ENCODE data around the gene MMP13.

DNA sequence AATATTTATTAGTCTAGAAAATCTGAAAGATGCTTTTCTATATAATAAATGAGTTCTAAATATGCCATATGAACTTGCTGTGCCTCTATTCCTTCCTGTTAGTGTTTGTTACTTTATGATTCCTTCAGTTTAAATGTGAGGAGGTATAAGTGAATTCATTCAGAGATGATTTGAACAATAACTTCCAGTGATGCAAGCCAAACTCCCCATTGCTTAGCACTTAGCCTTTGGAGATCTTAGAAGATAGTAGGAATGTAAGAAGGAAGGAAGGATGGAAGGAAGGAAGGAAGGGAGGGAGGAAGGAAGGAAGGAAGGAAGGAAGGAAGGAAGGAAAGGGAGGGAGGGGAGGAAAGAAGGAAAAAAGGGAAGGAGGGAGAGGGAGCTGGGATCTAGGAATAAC lies 25.1 kb downstream of the MMP13 start:
- TF ChIP-seq, protein P1, sequence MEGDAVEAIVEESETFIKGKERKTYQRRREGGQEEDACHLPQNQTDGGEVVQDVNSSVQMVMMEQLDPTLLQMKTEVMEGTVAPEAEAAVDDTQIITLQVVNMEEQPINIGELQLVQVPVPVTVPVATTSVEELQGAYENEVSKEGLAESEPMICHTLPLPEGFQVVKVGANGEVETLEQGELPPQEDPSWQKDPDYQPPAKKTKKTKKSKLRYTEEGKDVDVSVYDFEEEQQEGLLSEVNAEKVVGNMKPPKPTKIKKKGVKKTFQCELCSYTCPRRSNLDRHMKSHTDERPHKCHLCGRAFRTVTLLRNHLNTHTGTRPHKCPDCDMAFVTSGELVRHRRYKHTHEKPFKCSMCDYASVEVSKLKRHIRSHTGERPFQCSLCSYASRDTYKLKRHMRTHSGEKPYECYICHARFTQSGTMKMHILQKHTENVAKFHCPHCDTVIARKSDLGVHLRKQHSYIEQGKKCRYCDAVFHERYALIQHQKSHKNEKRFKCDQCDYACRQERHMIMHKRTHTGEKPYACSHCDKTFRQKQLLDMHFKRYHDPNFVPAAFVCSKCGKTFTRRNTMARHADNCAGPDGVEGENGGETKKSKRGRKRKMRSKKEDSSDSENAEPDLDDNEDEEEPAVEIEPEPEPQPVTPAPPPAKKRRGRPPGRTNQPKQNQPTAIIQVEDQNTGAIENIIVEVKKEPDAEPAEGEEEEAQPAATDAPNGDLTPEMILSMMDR (IDR thresholded peaks at IDR 0.05): no peak
- TF ChIP-seq POLR2A (IDR thresholded peaks at IDR 0.05) (no peak), EP300 (IDR thresholded peaks at IDR 0.05) (no peak)

Data from ovary (tissue), 3 donors.